Activated T-cell treated with anti-CD3 and anti-CD28 coated beads, Interleukin-2, amount 50 U/mL, for 4 hours (primary cell): ENCODE results near the gene NQO1. TPM values are rescaled to one million over a fixed set of nuclear protein-coding genes. Genes with fewer than 3 reads are reported as not detected.

Experiments
- ATAC-seq, 2 donors: fragments of 200-7000 bp; cut with Tn5 transposase; one replicate each; pipeline ENCODE4 v1.10.0; 2021
- DNase-seq: peaks from one replicate; pipeline ENCODE4 v3.0.0-alpha.2; 2020
- H3K27me3 Mint-ChIP-seq: one replicate; pipeline ENCODE4 v1.8.0; 2021; ENCODE audit warnings: low read depth, mixed read lengths
- H3K36me3 Mint-ChIP-seq: one replicate; pipeline ENCODE4 v1.8.0; 2022; ENCODE audit warnings: mixed read lengths; ENCODE audit not compliant: insufficient read depth
- H3K4me1 Mint-ChIP-seq: one replicate; pipeline ENCODE4 v1.8.0; 2021; ENCODE audit warnings: low read depth, mixed read lengths
- H3K4me3 Mint-ChIP-seq: one replicate; pipeline ENCODE4 v1.8.0; 2021; ENCODE audit warnings: mild to moderate bottlenecking, moderate library complexity, mixed read lengths
- H3K9me3 Mint-ChIP-seq: one replicate; pipeline ENCODE4 v1.8.0; 2021; ENCODE audit warnings: mixed read lengths
- total RNA-seq, 3 donors: library from RNA; stranded (reverse); gene quantifications; one replicate each; pipeline ENCODE4 v1.2.1, GENCODE V29; 2021

Gene NQO1
- total RNA-seq, 3 donors from 2014 or later, result 5.5 to 8.5 (median 6.0) TPM

DNA sequence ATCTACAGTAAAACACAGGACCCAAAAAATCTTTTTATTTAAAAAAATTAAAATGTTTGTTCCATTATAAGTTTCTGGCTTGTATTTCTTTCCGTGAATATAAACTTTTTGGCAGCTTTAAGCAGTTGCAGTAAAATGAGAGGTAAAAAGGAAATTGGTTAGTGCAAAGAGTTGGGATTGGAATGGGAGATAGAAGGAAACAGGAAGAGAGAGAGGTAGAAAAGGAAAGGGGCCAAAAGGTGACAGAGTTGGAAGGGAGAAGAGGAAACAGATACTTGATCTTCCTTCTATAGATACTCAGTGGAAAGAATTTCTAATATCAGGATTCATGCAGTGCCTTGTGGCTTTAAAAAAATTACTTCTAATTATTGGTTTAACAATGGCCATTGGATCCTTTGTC lies 63.5 kb downstream of the NQO1 start:
- Mint-ChIP-seq H3K36me3 (peaks cover 15% of the 10 kb centered on the region), H3K27me3 (no peaks in the 10 kb centered on the region), H3K9me3 (no peaks in the 10 kb centered on the region), H3K4me1 (no peaks in the 10 kb centered on the region), H3K4me3 (no peak overlapping the region)
- ATAC-seq, result no peak
- no peak for DNase-seq

GRCh38 chr16:69660166-69660565 lies 66.2 kb downstream of the NQO1 start:
- Mint-ChIP-seq H3K4me3 (no peak overlapping the region), H3K9me3 (no peaks in the 10 kb centered on the region), H3K36me3 (peaks cover 17% of the 10 kb centered on the region), H3K4me1 (no peaks in the 10 kb centered on the region), H3K27me3 (no peaks in the 10 kb centered on the region)
- no peak for DNase-seq
- ATAC-seq, result no peak

Other genes starting within 250 kb of the NQO1 start
- 10 to 100 TPM; 32.8 to 36.4 (median 33.2) TPM for gene NFAT5, start 160.6 kb downstream of the NQO1 start, total RNA-seq
- 100 to 1,000 TPM; 181 to 194 (median 181) TPM for gene NOB1, start 28.4 kb upstream of the NQO1 start, total RNA-seq
- 10 to 100 TPM; 34.7 to 44.2 (median 36.5) TPM for gene WWP2, start 35.8 kb upstream of the NQO1 start, total RNA-seq
- gene CLEC18A, start 224.8 kb upstream of the NQO1 start, total RNA-seq, result 1 to 10 TPM in 1 of 3 donors, under 1 TPM in 2; 0.51 to 1.1 (median 0.76) TPM